HCT116 (cell line): Measurements from ENCODE around the gene PTX4. TPM values are rescaled to one million over a fixed set of nuclear protein-coding genes. Genes with fewer than 3 reads are reported as not detected.

ENCODE experiments used
- ATAC-seq: fragments of 200-7000 bp; cut with Tn5 transposase; 2 replicates; pipeline ENCODE4 v1.9.1; 2020; ENCODE audit warnings: mild to moderate bottlenecking, moderate library complexity
- BruUV-seq: library from RNA; stranded (reverse); fragments of 400-500 nt; replicated peaks from 2 replicates; lab custom pipeline; 2021; lab: Mats Ljungman, UMichigan
- CTCF ChIA-PET: fragments of 300-600 bp; sonication (Branson Sonifier 250); formaldehyde crosslinking; loops from one replicate; lab custom pipeline; 2021; ENCODE audit warnings: antibody characterized with exemption; lab: Charles Lee
- POLR2A ChIA-PET: fragments of 300-600, 350-600 bp; sonication (Branson Sonifier 250); formaldehyde crosslinking; loops from one replicate; lab custom pipeline; 2021; ENCODE audit warnings: antibody characterized with exemption; lab: Charles Lee
- RAD21 ChIA-PET, 2 experiments: fragments of 300-600 bp; sonication (Branson Sonifier 250); formaldehyde crosslinking; loops; one replicate each; lab custom pipeline; 2023; ENCODE audit warnings: low total read pairs in 2 of 2; ENCODE audit not compliant: uncharacterized antibody in 2 of 2, unreplicated experiment in 2 of 2, low non-redundant PET in 1 of 2; lab: Charles Lee
- DNase-seq: peaks from one replicate; pipeline ENCODE4 v3.0.0-alpha.2; 2010; ENCODE audit warnings: low read depth, low spot score
- H2AFZ ChIP-seq: fragments of 200-600 bp; shearing (Covaris generic), sonication (generic); 2 replicates; pipeline ENCODE4 v1.6.1; 2017; ENCODE audit warnings: low read depth, mixed run types, mixed read lengths, antibody characterized with exemption, low read length; ENCODE audit not compliant: poor library complexity, severe bottlenecking
- H3K27ac ChIP-seq: 2 replicates; pipeline ENCODE4 v1.5.1; 2012; ENCODE audit warnings: low read depth, low read length
- H3K27me3 ChIP-seq: fragments of 200-600 bp; sonication (generic); 2 replicates; pipeline ENCODE4 v1.6.1; 2016; ENCODE audit warnings: mixed run types, low read length, mixed read lengths; ENCODE audit not compliant: insufficient read depth
- H3K36me3 ChIP-seq, 2 experiments: fragments of 200-500 bp in 1 of 2; fragments of 200-600 bp in 1 of 2; sonication (Bioruptor generic) in 1 of 2; sonication (generic) in 1 of 2; 2 replicates each; pipeline versions ENCODE4 v1.5.1 to v1.6.1; 2014 to 2016; ENCODE audit warnings: low read length in 2 of 2, inconsistent platforms in 1 of 2, mixed read lengths in 1 of 2, mixed run types in 1 of 2; ENCODE audit not compliant: insufficient read depth in 2 of 2, control insufficient read depth in 1 of 2
- H3K4me1 ChIP-seq, 2 experiments: fragments of 200-600 bp in 1 of 2; sonication (generic) in 1 of 2; 2 replicates each; pipeline versions ENCODE4 v1.5.1 to v1.6.1; 2012 to 2017; ENCODE audit warnings: low read length in 2 of 2, inconsistent platforms in 1 of 2, mild to moderate bottlenecking in 1 of 2, mixed read lengths in 1 of 2, mixed run types in 1 of 2, moderate library complexity in 1 of 2; ENCODE audit not compliant: insufficient read depth in 2 of 2, control insufficient read depth in 1 of 2
- H3K4me2 ChIP-seq: fragments of 200-600 bp; sonication (generic); 2 replicates; pipeline ENCODE4 v1.6.1; 2017; ENCODE audit warnings: mixed run types, low read length, mixed read lengths
- H3K4me3 ChIP-seq, 2 experiments: fragments of 200-600 bp in 1 of 2; sonication (generic) in 1 of 2; replicated peaks in 1 of 2; 2 replicates each; pipeline ENCODE4 v1.5.1; 2011 to 2016; ENCODE audit warnings: low read length in 2 of 2, control low read depth in 1 of 2, low read depth in 1 of 2, mild to moderate bottlenecking in 1 of 2, mixed read lengths in 1 of 2, mixed run types in 1 of 2
- H3K79me2 ChIP-seq: fragments of 200-600 bp; sonication (generic); 2 replicates; pipeline ENCODE4 v1.6.1; 2017; ENCODE audit warnings: mild to moderate bottlenecking, mixed run types, low read length, moderate library complexity, mixed read lengths; ENCODE audit not compliant: insufficient read depth
- H3K9ac ChIP-seq: fragments of 200-600 bp; sonication (generic); 2 replicates; pipeline ENCODE4 v1.6.1; 2016; ENCODE audit warnings: low read length, mixed read lengths
- H3K9me2 ChIP-seq: fragments of 200-600 bp; sonication (generic), shearing (Covaris generic); 2 replicates; pipeline ENCODE4 v1.6.1; 2017; ENCODE audit warnings: mixed run types, mild to moderate bottlenecking, moderate library complexity; ENCODE audit not compliant: insufficient read depth
- H3K9me3 ChIP-seq, 2 experiments: fragments of 200-500 bp in 1 of 2; fragments of 200-600 bp in 1 of 2; sonication (Bioruptor generic) in 1 of 2; sonication (generic) in 1 of 2; 2 replicates each; pipeline ENCODE4 v1.6.1; 2014 to 2017; ENCODE audit warnings: low read length in 2 of 2, mixed read lengths in 2 of 2, inconsistent platforms in 1 of 2, low read depth in 1 of 2, mild to moderate bottlenecking in 1 of 2, mixed run types in 1 of 2, moderate library complexity in 1 of 2; ENCODE audit not compliant: control insufficient read depth in 1 of 2, insufficient read depth in 1 of 2
- H4K20me1 ChIP-seq: fragments of 200-600 bp; sonication (generic), shearing (Covaris generic); 2 replicates; pipeline ENCODE4 v1.6.1; 2017; ENCODE audit warnings: mixed run types, mild to moderate bottlenecking, moderate library complexity; ENCODE audit not compliant: insufficient read depth
- ATF3 ChIP-seq: IDR thresholded peaks from 2 replicates; pipeline ENCODE4 v1.6.1; 2012
- CEBPB ChIP-seq: IDR thresholded peaks from 2 replicates; pipeline ENCODE4 v1.6.1; 2012; ENCODE audit warnings: low read depth
- CTCF ChIP-seq, 3 experiments: fragments of 200-600 bp in 1 of 3; sonication (generic) in 1 of 3; IDR thresholded peaks in 2 of 3; conservative IDR thresholded peaks in 1 of 3; 2 replicates each; pipeline ENCODE4 v1.5.1; 2012 to 2017; ENCODE audit warnings: low read depth in 2 of 3, low read length in 2 of 3, antibody characterized with exemption in 1 of 3, borderline replicate concordance in 1 of 3, control low read depth in 1 of 3, mild to moderate bottlenecking in 1 of 3, mixed read lengths in 1 of 3, mixed run types in 1 of 3, moderate library complexity in 1 of 3; ENCODE audit not compliant: insufficient read depth in 1 of 3
- EGR1 ChIP-seq: IDR thresholded peaks from 2 replicates; pipeline ENCODE4 v1.6.1; 2012; ENCODE audit warnings: low read depth
- ELF1 ChIP-seq: IDR thresholded peaks from 2 replicates; pipeline ENCODE4 v1.6.1; 2012; ENCODE audit warnings: low read depth, borderline replicate concordance
- EZH2 ChIP-seq: fragments of 200-600 bp; sonication (generic); IDR thresholded peaks from 2 replicates; pipeline ENCODE4 v1.6.1; 2017; ENCODE audit warnings: antibody characterized with exemption, mixed run types
- FOSL1 ChIP-seq: IDR thresholded peaks from 2 replicates; pipeline ENCODE4 v1.6.1; 2012; ENCODE audit warnings: low read depth
- JUND ChIP-seq: IDR thresholded peaks from 2 replicates; pipeline ENCODE4 v1.6.1; 2012
- MAX ChIP-seq: IDR thresholded peaks from 2 replicates; pipeline ENCODE4 v1.6.1; 2012
- POLR2A ChIP-seq: IDR thresholded peaks from 2 replicates; pipeline ENCODE4 v1.7.0; 2011; ENCODE audit warnings: borderline replicate concordance; ENCODE audit not compliant: insufficient read depth, insufficient read length; ENCODE audit errors: extremely low read depth
- POLR2AphosphoS5 ChIP-seq: IDR thresholded peaks from 2 replicates; pipeline ENCODE4 v1.6.1; 2011; ENCODE audit warnings: mild to moderate bottlenecking, low read depth, low read length, moderate library complexity
- RAD21 ChIP-seq: IDR thresholded peaks from 2 replicates; pipeline ENCODE4 v1.6.1; 2012; ENCODE audit warnings: low read depth, mild to moderate bottlenecking
- REST ChIP-seq: IDR thresholded peaks from 2 replicates; pipeline ENCODE4 v1.6.1; 2012; ENCODE audit warnings: low read depth
- SIN3A ChIP-seq: IDR thresholded peaks from 2 replicates; pipeline ENCODE4 v1.6.1; 2012; ENCODE audit warnings: low read depth
- SRF ChIP-seq: IDR thresholded peaks from 2 replicates; pipeline ENCODE4 v1.6.1; 2012; ENCODE audit warnings: low read depth
- TCF7L2 ChIP-seq: IDR thresholded peaks from 2 replicates; pipeline ENCODE4 v1.7.0; 2011; ENCODE audit warnings: borderline replicate concordance, inconsistent platforms; ENCODE audit not compliant: insufficient read depth, insufficient read length; ENCODE audit errors: extremely low read depth
- YY1 ChIP-seq: IDR thresholded peaks from 2 replicates; pipeline ENCODE4 v1.6.1; 2011; ENCODE audit warnings: low read length, low read depth, moderate library complexity, mild to moderate bottlenecking; ENCODE audit not compliant: insufficient replicate concordance; ENCODE audit errors: extremely low read depth
- ZBTB33 ChIP-seq: IDR thresholded peaks from 2 replicates; pipeline ENCODE4 v1.6.1; 2011; ENCODE audit warnings: mild to moderate bottlenecking, low read length, moderate library complexity; ENCODE audit not compliant: insufficient replicate concordance; ENCODE audit errors: extremely low read depth
- ZFX ChIP-seq: fragments of 450-650 bp; IDR thresholded peaks from 2 replicates; pipeline ENCODE4 v1.6.1; 2017
- ZNF274 ChIP-seq: fragments of 200-500 bp; sonication (Bioruptor generic); IDR thresholded peaks from 2 replicates; pipeline ENCODE4 v1.6.1; 2014; ENCODE audit warnings: mild to moderate bottlenecking, low read depth, low read length, inconsistent platforms
- intact Hi-C: fragments of 100-400 bp; cut with micrococcal nuclease; formaldehyde crosslinking; loops from 2 replicates; pipeline ENCODE4 v1.10.0; 2022
- total RNA-seq: library from RNA; stranded (reverse); gene quantifications from one replicate; pipeline ENCODE4 v1.2.1, GENCODE V29; 2021; ENCODE audit not compliant: unreplicated experiment

The PTX4 gene
- total RNA-seq, 1 experiment from 2014 or later: not detected

GRCh38 chr16:1487395-1488053 lies 1.2 kb downstream of the PTX4 start:
- no peaks in the 10 kb centered on the region for H3K79me2 ChIP-seq
- H3K27ac ChIP-seq: no peak overlapping the region
- no peak for DNase-seq
- BruUV-seq: no TSS peak
- intact Hi-C loops: no loop called here
- CTCF ChIA-PET: no interaction called here
- H3K9me2 ChIP-seq: no peaks in the 10 kb centered on the region
- RAD21 ChIA-PET: no interaction called here
- H3K9ac ChIP-seq: no peak overlapping the region
- H3K4me2 ChIP-seq: no peak overlapping the region
- POLR2A ChIA-PET: no interaction called here
- no peaks in the 10 kb centered on the region for H3K27me3 ChIP-seq
- no peak for TF ChIP-seq JUND
- TF ChIP-seq REST: no peak
- no peak for TF ChIP-seq ZBTB33
- TF ChIP-seq TCF7L2: no peak
- no peak for TF ChIP-seq FOSL1
- TF ChIP-seq SIN3A: no peak
- no peak for TF ChIP-seq EZH2
- no peak for TF ChIP-seq MAX
- no peak for TF ChIP-seq ZNF274
- no peak for TF ChIP-seq RAD21
- TF ChIP-seq POLR2A: no peak
- TF ChIP-seq CEBPB: no peak
- no peak for TF ChIP-seq CTCF (IDR thresholded peaks at IDR 0.05 in 2 of 3, conservative IDR thresholded peaks at IDR 0.05 in 1 of 3; ENCODE audit: borderline replicate concordance in 1 of 3, insufficient read depth in 1 of 3, low read depth in 2 of 3, low read length in 2 of 3)
- no peak for TF ChIP-seq ATF3
- no peak for TF ChIP-seq ELF1
- TF ChIP-seq EGR1: no peak
- TF ChIP-seq POLR2AphosphoS5: no peak
- no peak for TF ChIP-seq ZFX
- TF ChIP-seq SRF: no peak
- no peak for TF ChIP-seq YY1
- H3K36me3 ChIP-seq: no peaks in the 10 kb centered on the region
- no peaks in the 10 kb centered on the region for H4K20me1 ChIP-seq
- no peaks in the 10 kb centered on the region for H3K9me3 ChIP-seq
- H2AFZ ChIP-seq: no peak overlapping the region
- H3K4me1 ChIP-seq: peaks cover 1 to 4% of the 10 kb centered on the region in 2 experiments
- no peak for ATAC-seq
- H3K4me3 ChIP-seq: no peak overlapping the region
